Right atrium auricular region (tissue), 2 donors: ENCODE results near the gene OPN1SW. TPM values are rescaled to one million over a fixed set of nuclear protein-coding genes. Genes with fewer than 3 reads are reported as not detected.

Source experiments
- DNase-seq: peaks from one replicate; pipeline ENCODE4 v3.0.0-alpha.2; 2019; ENCODE audit warnings: low spot score
- H3K27ac ChIP-seq, 2 donors: fragments of 200-600 bp; sonication (generic); 1 replicate in 1 of 2; 2 replicates in 1 of 2; pipeline ENCODE4 v1.5.1; 2016 to 2019
- H3K27me3 ChIP-seq, 2 donors: fragments of 200-600 bp; sonication (generic); one replicate each; pipeline versions ENCODE4 v1.5.1 to v1.6.0; 2017 to 2019
- H3K36me3 ChIP-seq: fragments of 200-600 bp; sonication (generic); one replicate; pipeline ENCODE4 v1.5.1; 2016
- H3K4me1 ChIP-seq, 2 donors: fragments of 200-600 bp; sonication (generic); one replicate each; pipeline versions ENCODE4 v1.5.1 to v1.6.0; 2017 to 2019
- H3K4me3 ChIP-seq, 2 donors: fragments of 200-600 bp; sonication (generic); 1 replicate in 1 of 2; 2 replicates in 1 of 2; pipeline ENCODE4 v1.5.1; 2017 to 2019; ENCODE audit warnings: mild to moderate bottlenecking in 1 of 2, moderate library complexity in 1 of 2
- H3K9me3 ChIP-seq, 2 donors: fragments of 200-600 bp; sonication (generic); one replicate each; pipeline ENCODE4 v1.5.1; 2019
- CTCF ChIP-seq, 2 donors: fragments of 200-600 bp; sonication (generic); IDR thresholded peaks; one replicate each; pipeline ENCODE4 v1.5.1; 2019; ENCODE audit warnings: antibody characterized with exemption in 2 of 2
- total RNA-seq, 2 donors: library from RNA; depleted of rRNA; stranded (reverse); fragments of >200 nt; gene quantifications; one replicate each; pipeline ENCODE4 v1.1.0, GENCODE V29; 2016

The OPN1SW gene
- total RNA-seq, 2 donors from 2014 or later = not detected

- no peak for TF ChIP-seq CTCF (IDR thresholded peaks at IDR 0.05)
- DNase-seq = no peak
- H3K36me3 ChIP-seq = peaks cover 64% of the 10 kb centered on the region
- peak overlapping the region; percentile 49 to 79 for H3K27ac ChIP-seq
- no peak overlapping the region for H3K4me3 ChIP-seq
- peaks cover 0 to 33% of the 10 kb centered on the region in 2 donors for H3K4me1 ChIP-seq
- no peaks in the 10 kb centered on the region for H3K9me3 ChIP-seq
- H3K27me3 ChIP-seq = no peaks in the 10 kb centered on the region
Measured at GRCh38 chr7:128755819-128756476, 19.6 kb downstream of the OPN1SW start.

DNA sequence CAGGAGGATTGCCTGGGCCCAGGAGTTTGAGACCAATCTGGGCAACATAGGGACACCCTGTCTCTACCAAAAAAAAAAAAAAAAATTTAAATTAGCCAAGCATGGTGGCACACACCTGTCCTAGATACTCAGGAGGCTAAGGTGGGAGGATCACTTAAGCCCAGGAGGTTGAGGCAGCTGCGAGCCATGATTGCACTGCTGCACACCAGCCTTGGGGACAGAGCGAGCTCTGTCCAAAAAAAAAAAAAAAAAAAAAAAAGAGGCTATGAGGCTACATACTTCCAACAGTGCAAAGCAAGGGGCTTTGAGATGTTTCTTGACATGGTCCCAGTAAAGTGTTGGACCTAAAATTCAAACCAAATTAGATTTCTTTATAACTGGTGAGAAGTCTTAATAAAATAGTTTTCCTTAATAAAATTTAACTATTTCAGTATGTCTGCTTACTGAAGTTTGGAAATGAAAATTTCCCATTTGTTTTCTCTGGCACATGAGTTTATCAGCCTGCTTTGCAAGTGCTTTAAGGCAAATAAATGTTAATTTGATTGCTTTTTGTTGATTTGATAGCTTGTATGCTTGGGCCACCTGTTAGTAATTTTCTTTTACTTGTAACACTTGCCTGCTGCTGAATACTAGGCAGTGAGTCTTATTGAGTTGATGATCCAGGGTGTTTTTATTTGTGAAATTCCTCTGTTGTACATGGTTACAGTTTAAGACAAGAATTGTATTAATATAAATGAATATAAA is 20.3 kb downstream of the OPN1SW start:
- H3K9me3 ChIP-seq = no peaks in the 10 kb centered on the region
- H3K4me1 ChIP-seq = peaks cover 0 to 33% of the 10 kb centered on the region in 2 donors
- peak overlapping the region; percentile 49 to 79 for H3K27ac ChIP-seq
- no peak for TF ChIP-seq CTCF (IDR thresholded peaks at IDR 0.05)
- peaks cover 64% of the 10 kb centered on the region for H3K36me3 ChIP-seq
- H3K4me3 ChIP-seq = no peak overlapping the region
- no peaks in the 10 kb centered on the region for H3K27me3 ChIP-seq
- no peak for DNase-seq

- DNase-seq = no peak
- Histone ChIP-seq H3K27ac (peak overlapping the region in 1 of 2 donors; percentile 2), H3K4me1 (peaks cover 0 to 38% of the 10 kb centered on the region in 2 donors), H3K27me3 (no peaks in the 10 kb centered on the region), H3K36me3 (peaks cover 66% of the 10 kb centered on the region), H3K9me3 (no peaks in the 10 kb centered on the region), H3K4me3 (no peak overlapping the region)
- TF ChIP-seq CTCF (IDR thresholded peaks at IDR 0.05) = no peak
Measured at GRCh38 chr7:128752251-128752650, 23.3 kb downstream of the OPN1SW start.

DNA sequence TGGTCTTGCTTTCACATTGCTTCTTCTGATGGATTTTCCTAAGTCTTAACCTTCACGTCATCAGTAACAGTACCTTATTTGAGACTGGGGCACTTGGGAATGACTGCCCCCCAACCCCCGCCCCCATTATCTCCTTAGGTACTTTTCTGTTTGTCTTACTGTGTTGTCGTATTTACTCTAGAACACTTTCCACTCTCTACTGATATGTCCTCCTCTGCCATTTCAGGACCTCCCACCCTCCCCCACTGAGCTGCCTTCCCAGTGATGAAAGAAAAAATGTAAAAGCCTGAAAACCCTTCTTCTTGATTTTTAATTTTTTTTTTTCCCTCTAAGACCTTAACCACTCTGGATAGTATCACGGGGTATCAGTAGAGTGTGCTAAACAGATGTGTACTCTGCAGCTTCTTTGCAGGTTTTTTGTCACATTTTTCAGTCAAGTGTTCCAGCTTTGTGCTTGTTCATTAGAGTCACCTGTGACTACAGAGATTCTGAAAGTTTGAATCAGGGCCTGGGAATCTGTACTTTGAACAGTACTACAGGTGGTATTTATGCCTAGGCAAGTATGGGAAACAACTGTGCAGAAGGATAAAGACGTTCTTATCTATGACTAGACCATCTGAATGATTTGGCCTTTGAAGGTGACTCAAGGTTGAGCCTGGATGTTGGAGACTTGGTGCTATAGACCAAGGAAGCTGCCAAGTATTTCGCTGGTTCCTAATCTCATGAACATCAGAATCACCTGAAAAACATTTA is 28.1 kb downstream of the OPN1SW start:
- peaks cover 33% of the 10 kb centered on the region for H3K36me3 ChIP-seq
- H3K27me3 ChIP-seq = no peaks in the 10 kb centered on the region
- peaks cover 0 to 28% of the 10 kb centered on the region in 2 donors for H3K4me1 ChIP-seq
- no peak overlapping the region for H3K27ac ChIP-seq
- no peak for TF ChIP-seq CTCF (IDR thresholded peaks at IDR 0.05)
- DNase-seq = no peak
- no peaks in the 10 kb centered on the region for H3K9me3 ChIP-seq
- no peak overlapping the region for H3K4me3 ChIP-seq

DNA sequence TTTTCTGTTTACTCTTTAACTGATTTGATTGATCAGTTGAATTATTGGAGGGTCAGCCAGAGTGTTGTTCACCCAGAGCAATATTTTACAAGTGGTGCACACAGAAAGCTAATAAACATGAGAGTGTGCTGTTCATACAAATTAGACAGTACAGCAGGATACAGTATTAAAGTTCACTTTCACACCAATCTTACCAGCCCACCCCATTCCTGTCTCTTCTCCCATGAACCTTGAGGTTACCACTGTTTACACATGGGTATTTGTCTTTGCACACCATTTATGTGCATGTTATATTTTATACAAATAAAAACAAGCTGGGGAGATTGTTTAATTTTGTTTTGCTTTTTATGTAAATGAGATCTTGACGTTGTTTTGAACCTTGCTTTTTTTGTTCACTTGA is 29.9 kb downstream of the OPN1SW start:
- Histone ChIP-seq H3K4me1 (peaks cover 0 to 39% of the 10 kb centered on the region in 2 donors), H3K27me3 (no peaks in the 10 kb centered on the region), H3K36me3 (peaks cover 24% of the 10 kb centered on the region), H3K27ac (no peak overlapping the region), H3K4me3 (no peak overlapping the region), H3K9me3 (no peaks in the 10 kb centered on the region)
- no peak for TF ChIP-seq CTCF (IDR thresholded peaks at IDR 0.05)
- no peak for DNase-seq
